Ovary (tissue), 9 donors: ENCODE results near the gene RGL3. TPM values are rescaled to one million over a fixed set of nuclear protein-coding genes. Genes with fewer than 3 reads are reported as not detected.

Source experiments
- DNase-seq, 5 donors: peaks; one replicate each; pipeline ENCODE4 v3.0.0-alpha.2; 2019 to 2020
- H3K27ac ChIP-seq, 2 donors: fragments of 200-600 bp; one replicate each; pipeline versions ENCODE4 v1.5.1 to v1.8.0; 2019 to 2022
- H3K27me3 ChIP-seq: fragments of 200-600 bp; one replicate; pipeline ENCODE4 v1.8.0; 2022
- H3K36me3 ChIP-seq: fragments of 200-600 bp; sonication (generic); one replicate; pipeline ENCODE4 v1.5.1; 2019
- H3K4me1 ChIP-seq: one replicate; pipeline ENCODE4 v1.8.1; 2013; ENCODE audit warnings: mild to moderate bottlenecking, moderate library complexity; ENCODE audit not compliant: insufficient read depth
- H3K4me3 ChIP-seq: fragments of 200-600 bp; sonication (generic); one replicate; pipeline ENCODE4 v1.5.1; 2017
- H3K9me3 ChIP-seq, 2 donors: fragments of 200-600 bp in 1 of 2; sonication (generic) in 1 of 2; one replicate each; pipeline versions ENCODE4 v1.5.1 to v1.8.1; 2013 to 2019; ENCODE audit warnings: mild to moderate bottlenecking in 1 of 2, moderate library complexity in 1 of 2
- EP300 ChIP-seq: sonication (generic); formaldehyde crosslinking; IDR thresholded peaks from one replicate; pipeline ENCODE4 v1.6.1; 2017; ENCODE audit warnings: antibody characterized with exemption
- POLR2A ChIP-seq: fragments of 450-650 bp; IDR thresholded peaks from one replicate; pipeline ENCODE4 v1.6.1; 2017; ENCODE audit warnings: antibody characterized with exemption, mild to moderate bottlenecking, moderate library complexity
- WGBS, 3 donors: extraction: QIAGEN DNeasy Blood & Tissue Kit in 1 of 3; methylation state at CpG; one replicate each; pipeline versions ENCODE4 v1.1.5 to v1.1.7; 2013 to 2017; 5-methylcytosine and 5-hydroxymethylcytosine counted together
- intact Hi-C, 4 donors: fragments of 100-400 bp; cut with DNase I; formaldehyde crosslinking; loops; one replicate each; pipeline versions ENCODE4 v1.11.0 to v1.15.1; 2022 to 2023
- polyA plus RNA-seq, 2 donors: library from polyadenylated mRNA; stranded (reverse); fragments of 200-250 nt in 1 of 2; fragments of 350-450 nt in 1 of 2; fragmentation: Illumina TruSeq in 1 of 2; extraction: RNeasy Lipid Tissue Mini Kit (QIAGEN cat#74804) in 1 of 2; gene quantifications; one replicate each; pipeline ENCODE4 v1.2.3, GENCODE V29; 2013 to 2014
- total RNA-seq, 7 donors: library from RNA; depleted of rRNA in 2 of 7; stranded (reverse); fragments of >200 nt in 2 of 7; fragmentation: NEBNext Ultra II Directional in 3 of 7; extraction: Animal tissue kit (Norgen Biotek cat#: 25700) in 3 of 7; gene quantifications; one replicate each; pipeline versions ENCODE4 v1.1.0 to v1.2.4, GENCODE V29; 2016 to 2023
- TF ChIP-seq, protein P1 (sequence below), 3 donors: fragments of 450-650 bp in 2 of 3; fragments of 200-600 bp in 1 of 3; IDR thresholded peaks; one replicate each; pipeline versions ENCODE4 v1.5.1 to v1.8.0; 2016 to 2022; ENCODE audit warnings: antibody characterized with exemption in 3 of 3, mild to moderate bottlenecking in 1 of 3
- donor health status: DM: no; HTN: no; CAD: no; lungs with moderate emphysema.
- donor health status: DM: no; HTN: no; CAD: no.
- donor health status: Bipolar disorder and iron deficiency.
- donor health status: DM: yes; HTN: yes; CAD: no.
- donor health status: DM: no; HTN: no; CAD: no.
- donor health status: DM: yes; HTN: yes; CAD: no.

The RGL3 gene
- total and polyA plus RNA-seq, 9 donors, result 2.2 to 28.0 (median 5.6) TPM

DNA sequence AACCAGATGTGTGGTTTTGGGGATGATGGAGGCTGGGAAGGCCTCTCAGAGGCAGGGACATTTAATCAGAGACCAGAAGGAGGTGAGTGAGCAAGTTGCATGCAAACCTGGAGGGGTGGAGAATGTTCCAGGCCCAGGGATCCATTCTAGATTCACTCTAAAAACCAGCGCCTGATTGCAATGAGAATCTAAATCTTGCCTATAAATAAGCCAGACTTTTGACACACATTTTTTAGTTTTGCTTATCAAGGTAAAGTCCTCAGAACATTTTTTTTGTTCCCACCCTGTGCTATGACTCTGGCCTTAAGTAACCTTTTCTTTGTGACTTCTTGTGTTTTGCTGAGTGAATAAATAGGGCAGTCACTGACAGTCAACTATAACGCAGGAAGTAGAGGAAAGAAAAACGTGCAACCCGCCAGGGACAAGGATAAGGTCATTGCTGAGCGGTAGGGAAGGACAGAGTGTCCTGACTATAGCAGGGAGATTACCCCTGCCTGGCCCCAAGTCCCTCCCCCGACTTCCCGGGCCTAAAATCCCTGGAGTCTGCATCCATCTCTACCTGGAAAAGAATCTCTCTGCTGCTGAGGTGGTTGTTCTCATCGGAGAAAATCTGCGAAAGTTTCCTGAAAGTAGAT is 14.4 kb downstream of the RGL3 start:
- no peak for DNase-seq
- no peaks in the 10 kb centered on the region for H3K36me3 ChIP-seq
- intact Hi-C loops, result no loop called here
- WGBS, 3 donors, result 55 to 56% (median 56%) methylated on average over 9 of the region's 9 CpGs
- H3K27me3 ChIP-seq, result no peaks in the 10 kb centered on the region
- TF ChIP-seq, protein P1, sequence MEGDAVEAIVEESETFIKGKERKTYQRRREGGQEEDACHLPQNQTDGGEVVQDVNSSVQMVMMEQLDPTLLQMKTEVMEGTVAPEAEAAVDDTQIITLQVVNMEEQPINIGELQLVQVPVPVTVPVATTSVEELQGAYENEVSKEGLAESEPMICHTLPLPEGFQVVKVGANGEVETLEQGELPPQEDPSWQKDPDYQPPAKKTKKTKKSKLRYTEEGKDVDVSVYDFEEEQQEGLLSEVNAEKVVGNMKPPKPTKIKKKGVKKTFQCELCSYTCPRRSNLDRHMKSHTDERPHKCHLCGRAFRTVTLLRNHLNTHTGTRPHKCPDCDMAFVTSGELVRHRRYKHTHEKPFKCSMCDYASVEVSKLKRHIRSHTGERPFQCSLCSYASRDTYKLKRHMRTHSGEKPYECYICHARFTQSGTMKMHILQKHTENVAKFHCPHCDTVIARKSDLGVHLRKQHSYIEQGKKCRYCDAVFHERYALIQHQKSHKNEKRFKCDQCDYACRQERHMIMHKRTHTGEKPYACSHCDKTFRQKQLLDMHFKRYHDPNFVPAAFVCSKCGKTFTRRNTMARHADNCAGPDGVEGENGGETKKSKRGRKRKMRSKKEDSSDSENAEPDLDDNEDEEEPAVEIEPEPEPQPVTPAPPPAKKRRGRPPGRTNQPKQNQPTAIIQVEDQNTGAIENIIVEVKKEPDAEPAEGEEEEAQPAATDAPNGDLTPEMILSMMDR (IDR thresholded peaks at IDR 0.05), result no peak
- TF ChIP-seq POLR2A (no peak), EP300 (no peak)
- no peak overlapping the region for H3K4me3 ChIP-seq
- H3K27ac ChIP-seq, result no peak overlapping the region
- H3K4me1 ChIP-seq, result peaks cover 6% of the 10 kb centered on the region
- H3K9me3 ChIP-seq, result no peaks in the 10 kb centered on the region

DNA sequence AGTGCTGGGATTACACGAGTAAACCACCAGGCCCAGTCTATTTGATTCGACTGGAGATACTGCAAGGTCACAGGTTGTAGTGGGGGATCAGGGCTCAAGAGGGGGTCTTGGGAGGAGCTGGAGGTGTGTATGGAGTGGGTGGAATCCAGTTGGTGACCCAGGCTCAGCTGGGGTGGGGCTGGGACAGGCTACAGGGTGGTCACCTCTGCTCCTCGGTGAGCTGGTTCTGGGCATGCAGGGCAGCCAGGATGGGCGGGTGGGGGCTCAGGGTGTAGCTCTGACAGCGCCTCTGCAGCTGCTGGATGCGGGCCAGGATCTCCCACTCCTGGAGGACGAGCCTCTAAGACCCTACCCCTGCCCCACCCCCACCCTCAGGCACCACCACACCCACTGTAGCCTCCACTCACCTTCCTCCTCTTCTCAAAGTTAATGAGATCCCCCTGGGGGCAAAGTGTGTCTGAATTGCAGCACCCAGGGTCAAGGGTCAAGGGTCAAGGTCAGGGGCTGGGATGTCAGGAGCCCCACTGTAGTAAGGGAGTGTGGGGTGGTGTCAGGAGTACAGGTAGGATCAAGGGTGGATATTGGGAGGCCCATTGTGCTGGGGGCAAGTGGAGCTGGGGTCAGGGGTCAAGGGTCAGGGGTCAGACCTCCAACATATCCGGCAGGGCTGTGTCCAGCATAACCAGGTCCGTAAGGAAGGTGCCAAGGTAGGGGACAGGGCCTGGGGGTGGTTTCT is 17.1 kb downstream of the RGL3 start:
- TF ChIP-seq POLR2A (no peak), EP300 (no peak)
- TF ChIP-seq, protein P1 (IDR thresholded peaks at IDR 0.05), result no peak
- H3K4me3 ChIP-seq, result no peak overlapping the region
- WGBS, 3 donors, result 57 to 65% (median 64%) methylated on average over 9 of the region's 9 CpGs
- intact Hi-C loops, result no loop called here
- no peaks in the 10 kb centered on the region for H3K27me3 ChIP-seq
- no peaks in the 10 kb centered on the region for H3K9me3 ChIP-seq
- no peak for DNase-seq
- peaks cover 6% of the 10 kb centered on the region for H3K4me1 ChIP-seq
- no peaks in the 10 kb centered on the region for H3K36me3 ChIP-seq
- H3K27ac ChIP-seq, result no peak overlapping the region

DNA sequence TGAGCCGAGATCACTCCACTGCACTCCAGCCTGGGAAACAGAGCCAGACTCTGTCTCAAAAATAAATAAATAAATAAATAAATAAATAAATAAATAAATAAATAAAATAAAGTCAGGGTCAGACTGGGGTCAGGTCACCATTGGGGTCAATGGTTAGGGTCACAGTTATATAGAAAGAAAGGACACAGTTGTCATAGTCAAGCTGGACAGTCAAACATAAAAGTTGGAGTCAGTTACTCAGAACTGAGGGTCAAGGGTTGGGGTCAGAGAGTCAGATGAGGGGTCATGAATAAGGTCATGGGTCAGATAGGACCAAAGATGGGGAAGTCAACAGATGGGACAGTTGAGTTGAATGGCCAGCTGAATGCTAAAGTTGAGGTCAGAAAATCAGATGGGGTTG is 18.3 kb downstream of the RGL3 start:
- Histone ChIP-seq H3K4me1 (peaks cover under 1% of the 10 kb centered on the region), H3K27ac (no peak overlapping the region), H3K9me3 (no peaks in the 10 kb centered on the region), H3K4me3 (no peak overlapping the region), H3K36me3 (no peaks in the 10 kb centered on the region), H3K27me3 (no peaks in the 10 kb centered on the region)
- TF ChIP-seq, protein P1 (IDR thresholded peaks at IDR 0.05), result no peak
- TF ChIP-seq POLR2A (no peak), EP300 (no peak)
- 67 to 91% (median 79%) methylated on average over 1 of the region's 1 CpG for WGBS, 3 donors
- intact Hi-C loops, result no loop called here
- DNase-seq, result no peak

DNA sequence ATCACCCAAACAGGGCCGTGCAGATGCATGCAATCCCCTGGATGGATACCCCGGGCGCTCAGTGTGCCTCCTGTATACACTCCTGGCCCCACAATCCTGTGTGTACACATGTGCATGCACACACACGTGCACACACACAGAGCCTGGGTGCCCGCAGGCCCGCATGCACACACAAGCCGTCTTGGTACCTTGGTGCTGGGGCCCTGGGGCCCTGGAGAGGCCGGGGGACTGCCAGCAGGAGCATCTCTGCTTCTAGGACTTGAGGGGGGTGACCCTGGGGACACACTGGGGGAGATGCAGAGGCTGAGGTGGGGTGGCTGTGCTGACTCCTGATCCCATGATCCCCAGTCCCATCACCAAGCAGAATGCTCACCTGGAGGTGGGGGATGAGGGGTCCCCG is 19.4 kb downstream of the RGL3 start:
- no peaks in the 10 kb centered on the region for H3K36me3 ChIP-seq
- TF ChIP-seq EP300 (no peak), POLR2A (no peak)
- TF ChIP-seq, protein P1 (IDR thresholded peaks at IDR 0.05), result no peak
- DNase-seq, result no peak
- H3K4me1 ChIP-seq, result no peaks in the 10 kb centered on the region
- 81 to 91% (median 88%) methylated on average over 9 of the region's 9 CpGs for WGBS, 3 donors
- no peaks in the 10 kb centered on the region for H3K27me3 ChIP-seq
- intact Hi-C loops, result loop anchor here in 1 of 4 donors (10.0 kb wide), 1 partner anchor 105 kb away; the partner anchor contains the start of gene TSPAN16
- H3K9me3 ChIP-seq, result no peaks in the 10 kb centered on the region
- H3K4me3 ChIP-seq, result no peak overlapping the region
- H3K27ac ChIP-seq, result no peak overlapping the region
